ENCODE data around the gene SCGB3A2. TPM values are rescaled to one million over a fixed set of nuclear protein-coding genes. Genes with fewer than 3 reads are reported as not detected.
A peak's percentile ranks its signal among the peaks of the same experiment; 100 is the strongest.

SCGB3A2 gene
- total and polyA plus RNA-seq, 2 of the 8 experiments (the other 6 are each of a cell fraction or from before 2014, with no cell fraction given), result 47.1 to 63.6 TPM

DNA sequence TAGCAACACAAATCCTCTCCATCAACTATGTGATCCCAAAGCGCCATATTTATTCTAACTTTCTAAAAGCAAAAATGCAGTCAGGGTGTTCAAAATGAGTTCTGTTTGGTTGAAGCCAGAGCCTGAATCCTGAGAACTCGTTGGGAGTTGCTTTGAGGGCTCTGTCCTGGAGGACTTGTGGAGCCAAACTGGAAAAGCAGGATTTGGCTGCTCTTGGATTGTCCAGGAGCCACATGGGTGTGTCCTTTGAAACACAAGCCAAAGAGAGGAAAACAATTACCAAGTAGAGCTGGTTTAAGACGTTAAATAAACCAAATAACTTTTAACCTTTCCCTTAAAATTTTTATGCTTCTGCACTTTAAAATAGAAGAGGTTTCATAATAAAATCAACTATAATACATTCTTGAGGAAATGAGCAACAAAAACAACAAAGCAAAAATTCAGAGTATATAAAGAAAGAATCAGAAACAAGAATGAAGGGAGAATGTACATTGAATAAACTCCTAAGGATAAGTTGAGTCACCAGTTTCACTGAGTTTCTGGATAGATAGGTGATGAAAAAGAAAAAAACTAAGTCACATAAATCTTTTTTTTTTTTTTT is 14.3 kb downstream of the SCGB3A2 start:
- Histone ChIP-seq H3K79me1 (ENCODE audit: low read depth, low read length) (no peaks in the 10 kb centered on the region), H3K23ac (ENCODE audit: insufficient read length) (no peak overlapping the region), H3K79me2 (ENCODE audit: control insufficient read depth in 1 of 2, insufficient read depth in 2 of 2, low read length in 2 of 2) (no peaks in the 10 kb centered on the region), H4K8ac (ENCODE audit: extremely low read depth, insufficient read depth, low read length) (no peak overlapping the region), H4K5ac (ENCODE audit: insufficient read length, low read depth, low read length) (no peak overlapping the region), H3K36me3 (ENCODE audit: control insufficient read depth in 2 of 4, insufficient read depth in 4 of 4, low read length in 3 of 4) (no peaks in the 10 kb centered on the region), H3K4me1 (replicated peaks in 1 of 4; ENCODE audit: control insufficient read depth in 3 of 4, insufficient read depth in 4 of 4, low read length in 3 of 4) (peaks cover 0 to 4% (median 2%) of the 10 kb centered on the region in 4 experiments; a peak in 3 of 7 replicates), H3K27ac (ENCODE audit: low read depth, low read length) (no peak overlapping the region), H2AK5ac (ENCODE audit: low read depth, low read length) (no peak overlapping the region), H2BK20ac (ENCODE audit: low read length) (no peak overlapping the region), H2AFZ (ENCODE audit: low read length) (no peak overlapping the region), H3K56ac (replicated peaks; ENCODE audit: insufficient read length, low read depth, low read length) (no peak overlapping the region), H4K20me1 (replicated peaks in 1 of 2; ENCODE audit: control insufficient read depth in 1 of 2, insufficient read depth in 2 of 2, low read length in 2 of 2) (no peaks in the 10 kb centered on the region), H3K4me2 (ENCODE audit: insufficient read depth in 1 of 2, low read depth in 2 of 2, low read length in 2 of 2) (no peak overlapping the region), H3K14ac (ENCODE audit: insufficient read length) (no peak overlapping the region), H2BK120ac (replicated peaks; ENCODE audit: low read depth, low read length) (no peak overlapping the region), H3K4ac (replicated peaks; ENCODE audit: insufficient read length, low read depth, low read length) (no peak overlapping the region), H3K23me2 (ENCODE audit: low read depth, low read length) (no peaks in the 10 kb centered on the region), H3K27me3 (replicated peaks in 1 of 4; ENCODE audit: control insufficient read depth in 3 of 4, extremely low read depth in 1 of 4, insufficient read depth in 3 of 4, low read length in 3 of 4) (peaks cover 0 to 1% (median 0%) of the 10 kb centered on the region in 4 experiments; a peak in 1 of 7 replicates), H3K9me3 (ENCODE audit: insufficient read depth in 2 of 2, low read depth in 1 of 2, low read length in 1 of 2) (no peaks in the 10 kb centered on the region), H4K91ac (replicated peaks; ENCODE audit: insufficient read length, low read length) (no peak overlapping the region), H3K9ac (replicated peaks in 1 of 4; ENCODE audit: extremely low read depth in 1 of 4, low read depth in 3 of 4, low read length in 3 of 4) (no peak overlapping the region), H2BK12ac (ENCODE audit: low read depth, low read length) (no peak overlapping the region), H2BK15ac (ENCODE audit: low read length) (no peak overlapping the region), H2BK5ac (ENCODE audit: low read depth, low read length) (no peak overlapping the region), H3K4me3 (ENCODE audit: extremely low read depth in 1 of 4, insufficient read depth in 2 of 4, low read depth in 3 of 4, low read length in 4 of 4) (no peak overlapping the region), H3K18ac (ENCODE audit: extremely low read depth, low read length) (no peak overlapping the region)
- DNase-seq (ENCODE audit: low read depth in 1 of 2, low spot score in 2 of 2) (no peak), FAIRE-seq (peak; percentile 13)
- TF ChIP-seq SP1 (IDR thresholded peaks at IDR 0.05; ENCODE audit: low read depth, low read length) (peak; percentile 40; the same call in 1 of the 2 replicates), GTF2F1 (IDR thresholded peaks at IDR 0.05; ENCODE audit: borderline replicate concordance, low read depth, low read length) (no peak), ASH2L (IDR thresholded peaks at IDR 0.05; ENCODE audit: low read length) (peak; percentile 52), TAF1 (IDR thresholded peaks at IDR 0.05; ENCODE audit: low read depth, low read length) (0 out of 2 replicates have a peak, but pooled peaks have one; percentile 23), YY1 (IDR thresholded peaks at IDR 0.05; ENCODE audit: low read depth, low read length) (no peak)
- TF ChIP-seq, protein P1, sequence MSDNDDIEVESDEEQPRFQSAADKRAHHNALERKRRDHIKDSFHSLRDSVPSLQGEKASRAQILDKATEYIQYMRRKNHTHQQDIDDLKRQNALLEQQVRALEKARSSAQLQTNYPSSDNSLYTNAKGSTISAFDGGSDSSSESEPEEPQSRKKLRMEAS (IDR thresholded peaks at IDR 0.05), result peak; percentile 36; the same call in 1 of the 2 replicates
- ChIA-PET POLR2A (ENCODE audit: partially characterized antibody) (interaction anchor here (0.8 to 20.0 kb wide), 6 partner anchors 9 to 42 kb away, joined by 3 to 730 read pairs (median 3); no protein-coding TSS in a partner anchor), CTCF (ENCODE audit: partially characterized antibody) (interaction anchor here (0.6 to 1.3 kb wide), 6 partner anchors 9 to 534 kb away, joined by 3 to 4 read pairs (median 3); no protein-coding TSS in a partner anchor)
- WGBS, 2 experiments (ENCODE audit: extremely low coverage in 1 of 2, insufficient coverage in 1 of 2, insufficient read length in 1 of 2, insufficient replicate concordance in 2 of 2, low coverage in 1 of 2, low lambda C conversion rate in 2 of 2, missing lambda C conversion rate in 1 of 2), result 69% methylated on average over 3 of the region's 3 CpGs; no CpG with 5 or more reads in 1 of the 2 experiments
